WERI-Rb-1 (cell line): ENCODE data around the gene PXN.

ENCODE experiments used
- DNase-seq: peaks from one replicate; pipeline ENCODE4 v3.0.0-alpha.2; 2020
- H3K27ac ChIP-seq: fragments of 250-450 bp; sonication (Bioruptor Pico); 2 replicates; pipeline ENCODE4 v1.5.1; 2020; ENCODE audit warnings: mild to moderate bottlenecking, moderate library complexity
- H3K27me3 ChIP-seq: fragments of 250-450 bp; sonication (Bioruptor Pico); 2 replicates; pipeline ENCODE4 v1.5.1; 2021; ENCODE audit warnings: mild to moderate bottlenecking, low read depth, moderate library complexity; ENCODE audit not compliant: insufficient read depth, severe bottlenecking
- H3K36me3 ChIP-seq: fragments of 250-450 bp; sonication (Bioruptor Pico); 2 replicates; pipeline ENCODE4 v1.5.1; 2020; ENCODE audit warnings: mild to moderate bottlenecking, moderate library complexity
- H3K4me3 ChIP-seq: 2 replicates; pipeline ENCODE4 v1.5.1; 2011; ENCODE audit warnings: low read depth, mild to moderate bottlenecking, control low read depth, low read length
- H3K9me3 ChIP-seq: fragments of 250-450 bp; sonication (Bioruptor Pico); 2 replicates; pipeline ENCODE4 v1.5.1; 2021; ENCODE audit warnings: mild to moderate bottlenecking, moderate library complexity; ENCODE audit not compliant: severe bottlenecking
- TF ChIP-seq, protein P1 (sequence below): IDR thresholded peaks from 2 replicates; pipeline ENCODE4 v1.5.1; 2011; ENCODE audit warnings: low read depth, mild to moderate bottlenecking, control low read depth, inconsistent platforms, low read length

PXN gene

DNA sequence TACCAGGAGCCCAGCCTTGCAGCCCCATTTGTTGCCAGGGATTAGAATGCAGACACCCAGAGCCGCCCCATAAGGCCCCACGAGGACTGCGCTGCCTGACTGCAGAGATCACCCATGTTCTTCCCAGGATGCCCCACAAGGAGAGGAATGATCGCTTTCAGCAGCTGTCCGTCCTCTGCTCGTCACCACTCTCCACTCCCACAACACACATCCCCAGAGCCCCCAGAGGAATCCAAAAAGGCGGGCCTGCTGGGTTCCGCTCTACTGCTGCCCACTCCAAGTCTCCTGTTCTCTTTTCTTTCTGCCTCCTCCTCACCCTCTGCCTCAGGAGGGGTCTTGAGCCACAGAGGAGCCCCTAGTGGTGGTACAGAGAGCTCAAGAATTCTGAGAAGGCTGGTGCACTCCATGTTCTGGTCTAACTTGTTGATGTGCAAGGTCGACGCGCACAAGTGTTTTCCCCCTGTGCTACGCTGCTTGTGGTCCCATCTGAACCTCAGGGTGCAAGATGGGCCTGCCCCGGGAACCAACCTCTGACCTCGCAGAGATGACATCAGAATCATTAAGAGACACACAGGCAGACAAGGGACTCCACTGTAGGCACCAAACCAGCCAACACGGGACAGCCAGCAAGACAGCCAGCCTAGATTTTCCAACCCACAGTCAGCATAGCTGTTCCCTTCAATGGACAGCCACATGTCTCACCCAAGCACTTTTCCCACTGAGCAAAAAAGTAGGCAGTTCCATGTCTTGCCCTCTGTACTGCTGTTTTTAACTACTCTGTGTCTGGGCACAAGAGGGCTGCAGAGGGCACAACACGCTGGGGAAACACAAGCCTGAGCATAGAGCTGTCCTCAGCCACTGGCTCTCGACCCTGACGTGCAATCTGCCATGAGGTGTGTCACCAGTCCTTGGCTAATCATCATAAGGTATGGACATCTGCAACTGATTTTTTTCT, 29.9 kb downstream of the PXN start:
- TF ChIP-seq, protein P1, sequence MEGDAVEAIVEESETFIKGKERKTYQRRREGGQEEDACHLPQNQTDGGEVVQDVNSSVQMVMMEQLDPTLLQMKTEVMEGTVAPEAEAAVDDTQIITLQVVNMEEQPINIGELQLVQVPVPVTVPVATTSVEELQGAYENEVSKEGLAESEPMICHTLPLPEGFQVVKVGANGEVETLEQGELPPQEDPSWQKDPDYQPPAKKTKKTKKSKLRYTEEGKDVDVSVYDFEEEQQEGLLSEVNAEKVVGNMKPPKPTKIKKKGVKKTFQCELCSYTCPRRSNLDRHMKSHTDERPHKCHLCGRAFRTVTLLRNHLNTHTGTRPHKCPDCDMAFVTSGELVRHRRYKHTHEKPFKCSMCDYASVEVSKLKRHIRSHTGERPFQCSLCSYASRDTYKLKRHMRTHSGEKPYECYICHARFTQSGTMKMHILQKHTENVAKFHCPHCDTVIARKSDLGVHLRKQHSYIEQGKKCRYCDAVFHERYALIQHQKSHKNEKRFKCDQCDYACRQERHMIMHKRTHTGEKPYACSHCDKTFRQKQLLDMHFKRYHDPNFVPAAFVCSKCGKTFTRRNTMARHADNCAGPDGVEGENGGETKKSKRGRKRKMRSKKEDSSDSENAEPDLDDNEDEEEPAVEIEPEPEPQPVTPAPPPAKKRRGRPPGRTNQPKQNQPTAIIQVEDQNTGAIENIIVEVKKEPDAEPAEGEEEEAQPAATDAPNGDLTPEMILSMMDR = peak; percentile 58
- peak overlapping the region; percentile 62; the same call in 1 of the 2 replicates for H3K27ac ChIP-seq
- no peaks in the 10 kb centered on the region for H3K36me3 ChIP-seq
- no peaks in the 10 kb centered on the region for H3K27me3 ChIP-seq
- H3K4me3 ChIP-seq = no peak overlapping the region
- no peak for DNase-seq
- H3K9me3 ChIP-seq = no peaks in the 10 kb centered on the region

DNA sequence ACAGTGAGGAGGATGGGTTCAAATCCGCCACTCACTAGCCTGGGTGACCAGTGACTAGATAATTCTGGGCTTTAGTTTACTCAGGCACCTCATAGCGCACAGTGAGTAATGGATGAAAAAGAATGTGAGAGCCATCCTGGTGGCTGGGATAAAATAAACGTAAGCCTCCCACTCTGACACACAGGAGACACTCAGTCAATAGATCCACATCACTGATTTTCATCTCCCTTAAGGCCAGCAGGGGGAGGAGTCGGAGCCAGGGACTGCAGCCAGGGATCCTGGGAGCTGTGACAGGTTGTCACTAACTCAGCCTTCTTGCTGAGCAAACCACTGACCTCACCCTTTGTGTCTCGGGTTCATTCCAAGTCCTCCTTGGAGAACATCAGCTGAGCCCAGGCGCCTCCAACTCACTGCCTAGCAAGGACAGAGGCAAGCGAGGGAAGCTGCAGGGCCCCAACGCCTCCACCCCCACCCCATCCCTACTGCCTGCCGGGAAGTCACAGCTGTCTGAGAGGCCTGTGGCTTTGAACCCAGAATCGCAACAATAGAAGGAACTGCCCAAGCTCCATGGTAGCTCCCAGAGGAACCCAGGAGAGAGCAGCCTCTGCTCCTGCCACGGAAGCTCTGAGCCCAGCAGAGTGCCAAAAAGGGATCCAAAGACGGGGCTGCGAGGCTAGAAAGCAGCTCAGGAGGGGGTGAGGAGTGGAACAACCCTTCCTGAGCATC, 30.7 kb downstream of the PXN start:
- peak overlapping the region; percentile 62 for H3K27ac ChIP-seq
- peak; percentile 85 for DNase-seq
- H3K36me3 ChIP-seq = no peaks in the 10 kb centered on the region
- no peak overlapping the region for H3K4me3 ChIP-seq
- TF ChIP-seq, protein P1 = peak; percentile 74
- no peaks in the 10 kb centered on the region for H3K27me3 ChIP-seq
- no peaks in the 10 kb centered on the region for H3K9me3 ChIP-seq

GRCh38 chr12:120231316-120232011, 34.1 kb downstream of the PXN start:
- H3K4me3 ChIP-seq = no peak overlapping the region
- H3K36me3 ChIP-seq = no peaks in the 10 kb centered on the region
- no peaks in the 10 kb centered on the region for H3K9me3 ChIP-seq
- DNase-seq = peak; percentile 33
- no peaks in the 10 kb centered on the region for H3K27me3 ChIP-seq
- TF ChIP-seq, protein P1 = no peak
- peak overlapping the region; percentile 62 for H3K27ac ChIP-seq

GRCh38 chr12:120230974-120231315, 34.6 kb downstream of the PXN start:
- peak; percentile 33 for DNase-seq
- Histone ChIP-seq H3K36me3 (no peaks in the 10 kb centered on the region), H3K27me3 (no peaks in the 10 kb centered on the region), H3K4me3 (peak overlapping the region; percentile 13; the same call in 1 of the 2 replicates), H3K27ac (peak overlapping the region; percentile 62), H3K9me3 (no peaks in the 10 kb centered on the region)
- TF ChIP-seq, protein P1 = no peak

GRCh38 chr12:120230326-120230973, 35.1 kb downstream of the PXN start:
- no peaks in the 10 kb centered on the region for H3K9me3 ChIP-seq
- H3K4me3 ChIP-seq = peak overlapping the region; percentile 13; the same call in 1 of the 2 replicates
- no peaks in the 10 kb centered on the region for H3K27me3 ChIP-seq
- H3K36me3 ChIP-seq = no peaks in the 10 kb centered on the region
- peak; percentile 94 for DNase-seq
- TF ChIP-seq, protein P1 = no peak
- peak overlapping the region; percentile 62 for H3K27ac ChIP-seq
